Measurements from ENCODE around the gene NTM.

DNA sequence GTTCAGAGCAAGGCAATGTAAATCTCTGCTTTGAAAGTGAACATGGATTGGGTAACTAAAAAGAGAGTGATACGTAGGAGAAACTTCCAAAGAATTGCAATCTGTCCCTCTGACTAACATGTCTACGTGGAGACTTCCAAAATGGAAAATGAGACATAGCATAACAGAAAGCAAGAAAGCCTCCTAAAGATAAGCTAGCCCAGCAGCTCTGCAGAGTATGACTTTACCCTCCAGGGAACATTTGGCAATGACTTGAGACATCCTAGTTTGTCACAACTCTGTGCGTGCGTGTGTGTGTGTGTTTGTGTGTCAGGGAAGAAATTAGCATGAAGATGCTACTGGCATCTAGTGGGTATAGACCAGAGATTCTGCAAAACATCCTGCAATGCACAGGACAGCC lies 817.4 kb downstream of the NTM start:
- TF ChIP-seq, protein P1, sequence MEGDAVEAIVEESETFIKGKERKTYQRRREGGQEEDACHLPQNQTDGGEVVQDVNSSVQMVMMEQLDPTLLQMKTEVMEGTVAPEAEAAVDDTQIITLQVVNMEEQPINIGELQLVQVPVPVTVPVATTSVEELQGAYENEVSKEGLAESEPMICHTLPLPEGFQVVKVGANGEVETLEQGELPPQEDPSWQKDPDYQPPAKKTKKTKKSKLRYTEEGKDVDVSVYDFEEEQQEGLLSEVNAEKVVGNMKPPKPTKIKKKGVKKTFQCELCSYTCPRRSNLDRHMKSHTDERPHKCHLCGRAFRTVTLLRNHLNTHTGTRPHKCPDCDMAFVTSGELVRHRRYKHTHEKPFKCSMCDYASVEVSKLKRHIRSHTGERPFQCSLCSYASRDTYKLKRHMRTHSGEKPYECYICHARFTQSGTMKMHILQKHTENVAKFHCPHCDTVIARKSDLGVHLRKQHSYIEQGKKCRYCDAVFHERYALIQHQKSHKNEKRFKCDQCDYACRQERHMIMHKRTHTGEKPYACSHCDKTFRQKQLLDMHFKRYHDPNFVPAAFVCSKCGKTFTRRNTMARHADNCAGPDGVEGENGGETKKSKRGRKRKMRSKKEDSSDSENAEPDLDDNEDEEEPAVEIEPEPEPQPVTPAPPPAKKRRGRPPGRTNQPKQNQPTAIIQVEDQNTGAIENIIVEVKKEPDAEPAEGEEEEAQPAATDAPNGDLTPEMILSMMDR (IDR thresholded peaks at IDR 0.05): no peak
- TF ChIP-seq POLR2A (IDR thresholded peaks at IDR 0.05): no peak

Data from adrenal gland (tissue), 5 donors.